Transverse colon (tissue), 4 donors: ENCODE data around the gene ALB.

Experiments used
- CTCF ChIP-seq, 5 experiments: fragments of 200-600 bp in 3 of 5; fragments of 450-650 bp in 2 of 5; sonication (generic) in 3 of 5; IDR thresholded peaks; 1 replicate in 2 of 5; 2 replicates in 3 of 5; pipeline ENCODE4 v1.5.1; 2016 to 2017; ENCODE audit warnings: antibody characterized with exemption in 5 of 5, inconsistent platforms in 3 of 5, mild to moderate bottlenecking in 2 of 5, moderate library complexity in 1 of 5
- EP300 ChIP-seq: sonication (generic); formaldehyde crosslinking; IDR thresholded peaks from one replicate; pipeline ENCODE4 v1.6.1; 2017; ENCODE audit warnings: antibody characterized with exemption, low read depth
- POLR2A ChIP-seq: fragments of 450-650 bp; IDR thresholded peaks from one replicate; pipeline ENCODE4 v1.6.1; 2016; ENCODE audit warnings: antibody characterized with exemption, mild to moderate bottlenecking, moderate library complexity
- POLR2AphosphoS5 ChIP-seq, 3 donors: sonication (generic); formaldehyde crosslinking; IDR thresholded peaks; one replicate each; pipeline ENCODE4 v1.6.1; 2016; ENCODE audit warnings: antibody characterized with exemption in 3 of 3

DNA sequence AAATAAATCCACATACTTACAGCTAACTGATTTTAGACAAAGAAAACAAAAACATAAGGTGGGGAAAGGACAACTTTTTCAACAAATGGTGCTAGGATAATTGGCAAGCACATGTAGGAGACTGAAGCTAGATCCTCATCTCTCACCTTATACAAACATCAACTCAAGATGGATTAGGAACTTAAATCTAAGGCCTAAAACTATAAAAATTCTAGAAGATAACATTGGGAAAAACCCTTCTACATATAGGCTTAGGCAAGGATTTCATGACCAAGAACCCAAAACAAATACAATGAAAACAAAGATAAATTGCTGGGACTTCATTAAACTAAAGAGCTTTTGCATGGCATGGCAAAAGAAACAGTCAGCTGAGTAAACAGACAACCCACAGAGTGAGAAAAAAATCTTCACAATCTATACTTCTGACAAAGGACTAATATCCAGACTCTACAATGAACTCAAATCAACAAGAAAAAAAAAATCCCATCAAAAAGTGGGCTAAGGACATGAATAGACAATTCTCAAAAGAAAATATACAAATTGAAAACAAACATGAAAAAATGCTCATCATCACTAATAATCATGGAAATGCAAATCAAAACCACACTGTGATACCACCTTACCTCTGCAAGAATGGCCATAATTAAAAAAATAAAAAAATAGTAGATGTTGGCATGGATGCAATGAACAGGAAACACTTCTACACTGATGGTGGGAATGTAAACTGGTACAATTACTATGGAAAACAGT is 17.8 kb downstream of the ALB start:
- TF ChIP-seq CTCF (IDR thresholded peaks at IDR 0.05) (no peak), EP300 (no peak), POLR2AphosphoS5 (IDR thresholded peaks at IDR 0.05) (no peak), POLR2A (no peak)
